ENCODE results near the gene ABCA3.

The ABCA3 gene

GRCh38 chr16:2233046-2233775 is 107.3 kb downstream of the ABCA3 start:
- Mint-ChIP-seq H3K4me3 (no peak overlapping the region), H3K9me3 (no peaks in the 10 kb centered on the region), H3K4me1 (ENCODE audit: low read depth in 2 of 2) (peaks cover 0 to 2% of the 10 kb centered on the region in 2 donors), H3K27me3 (no peaks in the 10 kb centered on the region), H3K36me3 (ENCODE audit: insufficient read depth) (peaks cover 24% of the 10 kb centered on the region), H3K27ac (no peak overlapping the region)
- DNase-seq (no peak), ATAC-seq (replicated peaks) (no peak)

DNA sequence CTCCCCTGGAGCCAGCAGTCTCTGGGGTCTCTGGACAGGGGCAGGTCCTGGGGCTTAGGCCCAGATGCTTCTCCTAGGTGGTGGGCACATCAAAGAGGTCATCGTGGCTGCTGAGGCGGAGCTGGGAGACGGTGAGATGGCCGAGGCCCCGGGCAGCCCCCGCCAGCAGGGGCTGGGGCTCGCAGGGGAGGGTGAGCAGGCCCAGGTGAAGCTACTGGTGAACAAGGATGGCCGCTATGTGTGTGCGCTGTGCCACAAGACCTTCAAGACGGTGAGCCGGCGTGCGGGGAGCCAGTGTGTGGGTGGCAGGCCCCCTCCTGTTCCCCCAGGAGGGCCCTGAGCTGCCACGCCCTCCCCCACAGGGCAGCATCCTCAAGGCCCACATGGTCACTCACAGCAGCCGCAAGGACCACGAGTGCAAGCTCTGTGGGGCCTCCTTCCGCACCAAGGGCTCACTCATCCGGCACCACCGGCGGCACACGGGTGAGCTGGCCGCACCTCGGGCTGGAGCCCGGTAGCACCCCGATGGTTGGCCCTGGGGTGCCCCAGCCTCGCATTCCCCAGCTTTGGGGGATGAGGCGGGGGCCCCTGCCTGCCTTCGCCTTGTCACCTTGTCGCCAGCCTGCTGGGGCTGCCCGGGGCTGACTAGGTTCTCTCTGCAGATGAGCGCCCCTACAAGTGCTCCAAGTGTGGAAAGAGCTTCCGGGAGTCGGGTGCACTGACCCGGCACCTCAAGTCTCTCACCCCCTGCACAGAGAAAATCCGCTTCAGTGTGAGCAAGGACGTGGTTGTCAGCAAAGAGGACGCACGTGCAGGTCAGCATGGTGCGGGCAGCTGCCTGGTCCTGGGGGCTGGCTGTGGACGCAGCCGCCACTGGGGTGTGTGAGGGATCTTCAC is 108.2 kb downstream of the ABCA3 start:
- Mint-ChIP-seq H3K27ac (no peak overlapping the region), H3K36me3 (ENCODE audit: insufficient read depth) (peaks cover 26% of the 10 kb centered on the region), H3K4me3 (no peak overlapping the region), H3K9me3 (no peaks in the 10 kb centered on the region), H3K4me1 (ENCODE audit: low read depth in 2 of 2) (peaks cover 0 to 2% of the 10 kb centered on the region in 2 donors), H3K27me3 (no peaks in the 10 kb centered on the region)
- ATAC-seq (replicated peaks) (no peak), DNase-seq (no peak)

DNA sequence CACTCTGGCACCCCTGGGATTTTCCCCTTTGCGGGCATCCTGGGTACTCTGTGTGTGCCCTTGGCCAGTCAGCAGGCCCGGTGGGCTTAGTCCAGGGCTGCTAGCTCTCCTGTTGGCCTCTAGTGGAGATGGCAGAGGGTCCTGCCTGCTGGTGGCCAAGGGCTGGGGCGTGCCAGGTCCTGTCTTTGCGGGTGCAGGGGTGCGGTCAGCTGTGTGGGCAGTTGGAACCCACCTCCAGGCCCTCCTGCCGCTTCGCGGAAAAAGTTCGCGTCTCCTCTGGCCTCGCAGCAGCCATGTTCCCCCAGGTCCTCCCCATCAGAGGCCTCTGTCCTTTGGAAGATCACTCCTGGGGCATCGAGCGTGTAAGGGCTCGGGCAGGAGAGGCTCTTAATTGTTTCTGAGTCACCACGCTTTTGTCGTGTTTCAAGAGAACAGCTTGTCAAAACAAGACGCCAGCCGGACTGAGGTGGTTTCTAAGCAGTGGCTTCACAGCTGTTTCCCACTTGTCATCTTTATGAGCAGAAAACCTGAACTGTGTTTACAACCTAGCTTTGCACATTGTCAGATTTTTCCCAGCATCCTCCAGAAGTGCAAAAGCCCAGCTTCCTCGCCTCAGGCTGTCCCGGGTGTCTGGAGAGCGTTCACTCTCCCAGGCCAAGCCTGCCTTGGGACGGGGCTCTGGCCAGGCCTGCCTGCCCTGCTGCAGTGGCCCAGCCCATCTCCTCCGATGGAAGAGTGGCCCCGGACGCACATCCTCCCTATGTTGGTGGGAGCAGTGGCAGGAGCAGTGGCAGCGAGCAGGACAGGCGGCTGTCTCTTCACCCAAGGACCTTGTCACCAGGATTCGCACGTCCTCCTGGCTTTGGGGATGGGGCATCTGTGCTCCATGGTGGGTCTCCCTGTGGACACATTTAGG is 109.3 kb downstream of the ABCA3 start:
- Mint-ChIP-seq H3K27me3 (no peaks in the 10 kb centered on the region), H3K9me3 (no peaks in the 10 kb centered on the region), H3K27ac (no peak overlapping the region), H3K36me3 (ENCODE audit: insufficient read depth) (peaks cover 31% of the 10 kb centered on the region), H3K4me3 (no peak overlapping the region), H3K4me1 (ENCODE audit: low read depth in 2 of 2) (peaks cover 0 to 5% of the 10 kb centered on the region in 2 donors)
- no peak for DNase-seq
- no peak for ATAC-seq (replicated peaks)

DNA sequence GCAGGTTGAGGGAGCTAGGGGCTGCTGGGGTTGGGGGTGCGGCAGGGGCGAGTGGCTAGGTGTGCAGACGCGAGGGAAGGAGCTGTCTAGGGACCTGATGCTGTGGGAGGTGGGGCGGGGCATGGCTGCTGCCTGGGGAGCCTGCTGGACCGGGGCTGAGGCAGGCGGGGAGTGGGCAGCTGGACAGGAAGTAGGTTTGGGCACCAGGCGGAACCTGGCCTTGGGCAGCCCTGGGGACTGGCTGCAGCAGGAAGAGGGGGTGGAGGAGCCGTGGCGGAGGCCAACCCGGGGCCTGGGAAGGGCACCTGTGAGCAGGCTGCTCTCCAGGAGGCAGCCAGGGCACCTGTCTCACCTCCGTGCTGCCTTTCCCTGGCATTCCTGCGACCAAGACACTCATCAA is 110.2 kb downstream of the ABCA3 start:
- ATAC-seq (replicated peaks), result no peak
- Mint-ChIP-seq H3K27ac (no peak overlapping the region), H3K9me3 (no peaks in the 10 kb centered on the region), H3K27me3 (no peaks in the 10 kb centered on the region), H3K36me3 (ENCODE audit: insufficient read depth) (peaks cover 35% of the 10 kb centered on the region), H3K4me1 (ENCODE audit: low read depth in 2 of 2) (peaks cover 0 to 10% of the 10 kb centered on the region in 2 donors), H3K4me3 (no peak overlapping the region)
- DNase-seq, result no peak

- Mint-ChIP-seq H3K36me3 (ENCODE audit: insufficient read depth) (peaks cover 35% of the 10 kb centered on the region), H3K9me3 (no peaks in the 10 kb centered on the region), H3K4me3 (no peak overlapping the region), H3K4me1 (ENCODE audit: low read depth in 2 of 2) (peaks cover 3 to 12% of the 10 kb centered on the region in 2 donors), H3K27ac (no peak overlapping the region), H3K27me3 (no peaks in the 10 kb centered on the region)
- DNase-seq (no peak), ATAC-seq (replicated peaks) (no peak)
Measured at GRCh38 chr16:2229632-2230250, 110.8 kb downstream of the ABCA3 start.

DNA sequence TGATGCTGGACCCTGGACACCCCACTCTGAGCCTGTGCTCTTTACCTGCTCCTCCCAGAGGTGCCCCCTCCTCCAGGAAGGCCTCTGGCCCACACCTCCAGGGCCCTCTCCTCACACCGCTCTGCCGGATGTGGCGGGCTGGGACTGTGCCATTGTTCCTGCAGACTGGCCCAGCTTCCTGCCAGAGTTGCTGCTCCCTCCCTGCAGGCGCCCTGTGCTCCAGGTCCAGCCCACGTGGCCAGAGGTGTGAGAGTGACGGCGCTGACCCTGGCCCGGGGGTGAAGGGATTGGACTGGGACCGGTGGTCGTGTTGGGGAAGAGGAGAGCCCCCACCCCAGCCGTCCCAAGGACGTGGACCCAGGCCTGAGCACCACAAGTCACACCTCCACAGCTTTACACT is 111.4 kb downstream of the ABCA3 start:
- H3K27ac Mint-ChIP-seq, result no peak overlapping the region
- no peak overlapping the region for H3K4me3 Mint-ChIP-seq
- H3K36me3 Mint-ChIP-seq (ENCODE audit: insufficient read depth), result peaks cover 33% of the 10 kb centered on the region
- DNase-seq (no peak), ATAC-seq (replicated peaks) (no peak)
- H3K4me1 Mint-ChIP-seq (ENCODE audit: low read depth in 2 of 2), result peaks cover 9 to 16% of the 10 kb centered on the region in 2 donors
- no peaks in the 10 kb centered on the region for H3K27me3 Mint-ChIP-seq
- no peaks in the 10 kb centered on the region for H3K9me3 Mint-ChIP-seq

- DNase-seq (no peak), ATAC-seq (replicated peaks) (no peak)
- peaks cover 31% of the 10 kb centered on the region for H3K36me3 Mint-ChIP-seq (ENCODE audit: insufficient read depth)
- H3K4me1 Mint-ChIP-seq (ENCODE audit: low read depth in 2 of 2), result peaks cover 10 to 15% of the 10 kb centered on the region in 2 donors
- H3K4me3 Mint-ChIP-seq, result no peak overlapping the region
- no peaks in the 10 kb centered on the region for H3K9me3 Mint-ChIP-seq
- no peaks in the 10 kb centered on the region for H3K27me3 Mint-ChIP-seq
- H3K27ac Mint-ChIP-seq, result no peak overlapping the region
Measured at GRCh38 chr16:2228161-2228824, 112.2 kb downstream of the ABCA3 start.

GRCh38 chr16:2226918-2227317 is 113.6 kb downstream of the ABCA3 start:
- H3K9me3 Mint-ChIP-seq, result no peaks in the 10 kb centered on the region
- no peak overlapping the region for H3K27ac Mint-ChIP-seq
- no peaks in the 10 kb centered on the region for H3K27me3 Mint-ChIP-seq
- DNase-seq (no peak), ATAC-seq (replicated peaks) (no peak)
- no peak overlapping the region for H3K4me3 Mint-ChIP-seq
- peaks cover 33% of the 10 kb centered on the region for H3K36me3 Mint-ChIP-seq (ENCODE audit: insufficient read depth)
- peaks cover 10 to 17% of the 10 kb centered on the region in 2 donors for H3K4me1 Mint-ChIP-seq (ENCODE audit: low read depth in 2 of 2)

GRCh38 chr16:2226245-2226793 is 114.2 kb downstream of the ABCA3 start:
- ATAC-seq (replicated peaks), result no peak
- no peaks in the 10 kb centered on the region for H3K9me3 Mint-ChIP-seq
- H3K4me3 Mint-ChIP-seq, result no peak overlapping the region
- no peak for DNase-seq
- no peak overlapping the region for H3K27ac Mint-ChIP-seq
- no peaks in the 10 kb centered on the region for H3K27me3 Mint-ChIP-seq
- H3K4me1 Mint-ChIP-seq (ENCODE audit: low read depth in 2 of 2), result peaks cover 10 to 17% of the 10 kb centered on the region in 2 donors
- peaks cover 32% of the 10 kb centered on the region for H3K36me3 Mint-ChIP-seq (ENCODE audit: insufficient read depth)

All from effector memory CD8-positive, alpha-beta T cell (primary cell).